Activated T-cell treated with anti-CD3 and anti-CD28 coated beads, Interleukin-2, amount 50 U/mL, for 72 hours (primary cell): Measurements from ENCODE around the gene GDF15. TPM values are rescaled to one million over a fixed set of nuclear protein-coding genes. Genes with fewer than 3 reads are reported as not detected.

Experiments used
- ATAC-seq, 2 donors: fragments of 150-1000 bp; cut with Tn5 transposase; replicated peaks in 1 of 2; 2 replicates each; pipeline ENCODE4 v1.10.0; 2021; ENCODE audit warnings: moderate library complexity in 2 of 2, mild to moderate bottlenecking in 1 of 2
- DNase-seq, 2 donors: peaks; one replicate each; pipeline ENCODE4 v3.0.0; 2021 to 2022; ENCODE audit warnings: mixed read lengths in 1 of 2
- H3K27ac Mint-ChIP-seq: one replicate; pipeline ENCODE4 v1.8.0; 2022; ENCODE audit warnings: mild to moderate bottlenecking, moderate library complexity, mixed read lengths
- H3K27me3 Mint-ChIP-seq: one replicate; pipeline ENCODE4 v1.8.0; 2022; ENCODE audit warnings: low read depth, mixed read lengths
- H3K36me3 Mint-ChIP-seq, 2 donors: one replicate each; pipeline ENCODE4 v1.8.0; 2022; ENCODE audit warnings: mixed read lengths in 2 of 2, mild to moderate bottlenecking in 1 of 2; ENCODE audit not compliant: insufficient read depth in 2 of 2
- H3K4me1 Mint-ChIP-seq: one replicate; pipeline ENCODE4 v1.8.0; 2022; ENCODE audit warnings: low read depth, mixed read lengths
- H3K4me3 Mint-ChIP-seq, 2 donors: one replicate each; pipeline ENCODE4 v1.8.0; 2022; ENCODE audit warnings: mild to moderate bottlenecking in 2 of 2, mixed read lengths in 2 of 2, moderate library complexity in 2 of 2
- H3K9me3 Mint-ChIP-seq, 2 donors: one replicate each; pipeline ENCODE4 v1.8.0; 2022; ENCODE audit warnings: mixed read lengths in 2 of 2
- total RNA-seq, 2 donors: library from RNA; stranded (reverse); gene quantifications; one replicate each; pipeline ENCODE4 v1.2.3, GENCODE V29; 2022

GDF15 gene
- total RNA-seq, 2 donors from 2014 or later = 0.60 TPM; not detected in 1

- peaks cover 9% of the 10 kb centered on the region for H3K4me1 Mint-ChIP-seq
- no peak overlapping the region for H3K27ac Mint-ChIP-seq
- H3K4me3 Mint-ChIP-seq = peak overlapping the region; percentile 45 to 83
- peaks cover 61% of the 10 kb centered on the region for H3K27me3 Mint-ChIP-seq
- no peaks in the 10 kb centered on the region for H3K36me3 Mint-ChIP-seq
- DNase-seq = no peak
- ATAC-seq = no peak
- no peaks in the 10 kb centered on the region for H3K9me3 Mint-ChIP-seq
Observed at GRCh38 chr19:18388960-18389725, 3.2 kb downstream of the GDF15 start.

- peak overlapping the region; percentile 41 to 45 for H3K4me3 Mint-ChIP-seq
- H3K4me1 Mint-ChIP-seq = peaks cover 9% of the 10 kb centered on the region
- H3K36me3 Mint-ChIP-seq = no peaks in the 10 kb centered on the region
- peaks cover 57% of the 10 kb centered on the region for H3K27me3 Mint-ChIP-seq
- H3K27ac Mint-ChIP-seq = no peak overlapping the region
- DNase-seq (no peak), ATAC-seq (no peak)
- H3K9me3 Mint-ChIP-seq = no peaks in the 10 kb centered on the region
Observed at GRCh38 chr19:18389726-18390064, 3.7 kb downstream of the GDF15 start.

GRCh38 chr19:18390065-18390907 lies 4.3 kb downstream of the GDF15 start:
- Mint-ChIP-seq H3K9me3 (no peaks in the 10 kb centered on the region), H3K36me3 (no peaks in the 10 kb centered on the region), H3K27me3 (peaks cover 52% of the 10 kb centered on the region), H3K4me1 (peaks cover 9% of the 10 kb centered on the region), H3K27ac (no peak overlapping the region), H3K4me3 (no peak overlapping the region)
- ATAC-seq (no peak), DNase-seq (no peak)

- Mint-ChIP-seq H3K4me3 (no peak overlapping the region), H3K36me3 (no peaks in the 10 kb centered on the region), H3K27ac (no peak overlapping the region), H3K4me1 (peaks cover 9% of the 10 kb centered on the region), H3K27me3 (peaks cover 47% of the 10 kb centered on the region), H3K9me3 (no peaks in the 10 kb centered on the region)
- DNase-seq (no peak), ATAC-seq (no peak)
Observed at GRCh38 chr19:18391509-18392075, 5.6 kb downstream of the GDF15 start.

- Mint-ChIP-seq H3K27ac (no peak overlapping the region), H3K4me3 (no peak overlapping the region), H3K27me3 (peaks cover 43% of the 10 kb centered on the region), H3K4me1 (peaks cover 9% of the 10 kb centered on the region), H3K36me3 (no peaks in the 10 kb centered on the region), H3K9me3 (no peaks in the 10 kb centered on the region)
- ATAC-seq (no peak), DNase-seq (no peak)
Observed at GRCh38 chr19:18392417-18392816, 6.5 kb downstream of the GDF15 start.

- DNase-seq = no peak
- no peaks in the 10 kb centered on the region for H3K36me3 Mint-ChIP-seq
- no peaks in the 10 kb centered on the region for H3K9me3 Mint-ChIP-seq
- H3K4me3 Mint-ChIP-seq = no peak overlapping the region
- no peak overlapping the region for H3K27ac Mint-ChIP-seq
- ATAC-seq = no peak
- H3K27me3 Mint-ChIP-seq = peaks cover 43% of the 10 kb centered on the region
- peaks cover 6% of the 10 kb centered on the region for H3K4me1 Mint-ChIP-seq
Observed at GRCh38 chr19:18392926-18393325, 7.0 kb downstream of the GDF15 start.

GRCh38 chr19:18393836-18394235 lies 7.9 kb downstream of the GDF15 start:
- Mint-ChIP-seq H3K4me1 (no peaks in the 10 kb centered on the region), H3K27me3 (peaks cover 39% of the 10 kb centered on the region), H3K36me3 (no peaks in the 10 kb centered on the region), H3K27ac (no peak overlapping the region), H3K9me3 (no peaks in the 10 kb centered on the region), H3K4me3 (no peak overlapping the region)
- DNase-seq (no peak), ATAC-seq (no peak)

- no peak overlapping the region for H3K4me3 Mint-ChIP-seq
- H3K27me3 Mint-ChIP-seq = peaks cover 17% of the 10 kb centered on the region
- H3K27ac Mint-ChIP-seq = no peak overlapping the region
- no peak for DNase-seq
- no peaks in the 10 kb centered on the region for H3K9me3 Mint-ChIP-seq
- ATAC-seq = no peak
- no peaks in the 10 kb centered on the region for H3K4me1 Mint-ChIP-seq
- no peaks in the 10 kb centered on the region for H3K36me3 Mint-ChIP-seq
Observed at GRCh38 chr19:18396471-18397241, 10.7 kb downstream of the GDF15 start.

GRCh38 chr19:18397242-18398202 lies 11.6 kb downstream of the GDF15 start, which contains the start of gene LRRC25:
Gene LRRC25 (minus strand): TSS chr19:18397622. CDS start chr19:18396963, 659 bp downstream.
- H3K36me3 Mint-ChIP-seq = no peaks in the 10 kb centered on the region
- H3K4me3 Mint-ChIP-seq = no peak within 1 kb of the TSS
- H3K9me3 Mint-ChIP-seq = no peaks in the 10 kb centered on the region
- DNase-seq (no peak), ATAC-seq (peak in 1 of 2 donors; percentile 30)
- peaks cover 17% of the 10 kb centered on the region for H3K27me3 Mint-ChIP-seq
- H3K27ac Mint-ChIP-seq = no peak within 1 kb of the TSS
- no peaks in the 10 kb centered on the region for H3K4me1 Mint-ChIP-seq

GRCh38 chr19:18399008-18399407 lies 13.1 kb downstream of the GDF15 start:
- Mint-ChIP-seq H3K9me3 (no peaks in the 10 kb centered on the region), H3K4me1 (no peaks in the 10 kb centered on the region)

GRCh38 chr19:18401580-18402112 lies 15.7 kb downstream of the GDF15 start:
- Mint-ChIP-seq H3K9me3 (no peaks in the 10 kb centered on the region), H3K27ac (no peak overlapping the region), H3K36me3 (no peaks in the 10 kb centered on the region), H3K27me3 (peaks cover 11% of the 10 kb centered on the region), H3K4me3 (no peak overlapping the region), H3K4me1 (no peaks in the 10 kb centered on the region)
- no peak for ATAC-seq
- DNase-seq = no peak

More at GRCh38 chr19:18399008-18399407, 13.1 kb downstream of the GDF15 start:
- H3K27ac Mint-ChIP-seq = no peak overlapping the region
- H3K4me3 Mint-ChIP-seq = no peak overlapping the region
- peaks cover 17% of the 10 kb centered on the region for H3K27me3 Mint-ChIP-seq
- no peak for DNase-seq
- ATAC-seq = no peak
- no peaks in the 10 kb centered on the region for H3K36me3 Mint-ChIP-seq
